GM12865 (cell line): ENCODE results near the gene ZXDC.

ENCODE experiments used
- DNase-seq: peaks from one replicate; pipeline ENCODE4 v3.0.0; 2010; ENCODE audit warnings: low read depth
- H3K4me3 ChIP-seq: 2 replicates; pipeline ENCODE4 v1.5.1; 2011; ENCODE audit warnings: mild to moderate bottlenecking, low read depth, low read length, control low read depth
- TF ChIP-seq, protein P1 (sequence below): IDR thresholded peaks from 2 replicates; pipeline ENCODE4 v1.5.1; 2011; ENCODE audit warnings: low read length, control low read depth, low read depth, inconsistent platforms; ENCODE audit not compliant: insufficient read depth; ENCODE audit errors: missing control alignments

ZXDC gene

DNA sequence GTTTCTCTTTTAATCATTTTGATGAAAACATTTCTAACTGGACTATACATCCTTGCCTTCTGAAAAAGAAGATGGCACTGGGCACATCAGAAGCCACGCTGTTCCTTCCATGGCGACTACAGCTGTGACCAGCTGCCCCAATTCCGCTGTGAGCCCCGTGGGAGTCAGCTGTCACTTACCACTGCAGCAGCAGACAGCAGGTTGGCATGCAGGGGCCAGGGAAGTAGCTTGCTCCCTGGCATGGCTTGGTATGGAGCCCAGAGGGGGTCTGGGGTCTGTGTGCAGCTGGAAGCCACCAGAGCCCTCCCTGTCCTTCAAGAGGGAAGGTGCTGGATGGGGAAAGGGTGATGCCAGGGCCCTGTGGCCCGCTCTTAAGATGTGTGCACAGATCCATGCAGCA, 4.5 kb upstream of the ZXDC start:
- TF ChIP-seq, protein P1, sequence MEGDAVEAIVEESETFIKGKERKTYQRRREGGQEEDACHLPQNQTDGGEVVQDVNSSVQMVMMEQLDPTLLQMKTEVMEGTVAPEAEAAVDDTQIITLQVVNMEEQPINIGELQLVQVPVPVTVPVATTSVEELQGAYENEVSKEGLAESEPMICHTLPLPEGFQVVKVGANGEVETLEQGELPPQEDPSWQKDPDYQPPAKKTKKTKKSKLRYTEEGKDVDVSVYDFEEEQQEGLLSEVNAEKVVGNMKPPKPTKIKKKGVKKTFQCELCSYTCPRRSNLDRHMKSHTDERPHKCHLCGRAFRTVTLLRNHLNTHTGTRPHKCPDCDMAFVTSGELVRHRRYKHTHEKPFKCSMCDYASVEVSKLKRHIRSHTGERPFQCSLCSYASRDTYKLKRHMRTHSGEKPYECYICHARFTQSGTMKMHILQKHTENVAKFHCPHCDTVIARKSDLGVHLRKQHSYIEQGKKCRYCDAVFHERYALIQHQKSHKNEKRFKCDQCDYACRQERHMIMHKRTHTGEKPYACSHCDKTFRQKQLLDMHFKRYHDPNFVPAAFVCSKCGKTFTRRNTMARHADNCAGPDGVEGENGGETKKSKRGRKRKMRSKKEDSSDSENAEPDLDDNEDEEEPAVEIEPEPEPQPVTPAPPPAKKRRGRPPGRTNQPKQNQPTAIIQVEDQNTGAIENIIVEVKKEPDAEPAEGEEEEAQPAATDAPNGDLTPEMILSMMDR = no peak
- H3K4me3 ChIP-seq = no peak overlapping the region
- DNase-seq = no peak

DNA sequence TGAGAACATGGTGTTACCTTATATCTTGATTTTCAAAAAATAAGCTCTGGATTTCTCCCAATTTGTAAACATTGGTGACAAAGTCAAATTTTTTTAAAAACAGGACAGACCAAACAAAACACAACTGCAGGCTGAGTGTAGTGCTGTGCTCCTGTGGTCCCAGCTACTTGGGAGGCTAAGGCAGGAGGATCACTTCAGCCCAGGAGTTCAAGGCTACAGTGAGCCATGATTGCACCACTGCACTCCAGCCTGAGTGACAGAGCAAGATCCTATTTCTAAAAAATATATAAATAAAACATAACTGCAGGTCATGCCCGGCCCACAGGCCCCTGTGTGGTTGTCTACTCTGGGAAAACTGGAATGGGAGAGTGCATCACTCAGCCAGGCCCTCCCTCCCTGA, 4.0 kb upstream of the ZXDC start:
- TF ChIP-seq, protein P1 = no peak
- no peak for DNase-seq
- H3K4me3 ChIP-seq = no peak overlapping the region

DNA sequence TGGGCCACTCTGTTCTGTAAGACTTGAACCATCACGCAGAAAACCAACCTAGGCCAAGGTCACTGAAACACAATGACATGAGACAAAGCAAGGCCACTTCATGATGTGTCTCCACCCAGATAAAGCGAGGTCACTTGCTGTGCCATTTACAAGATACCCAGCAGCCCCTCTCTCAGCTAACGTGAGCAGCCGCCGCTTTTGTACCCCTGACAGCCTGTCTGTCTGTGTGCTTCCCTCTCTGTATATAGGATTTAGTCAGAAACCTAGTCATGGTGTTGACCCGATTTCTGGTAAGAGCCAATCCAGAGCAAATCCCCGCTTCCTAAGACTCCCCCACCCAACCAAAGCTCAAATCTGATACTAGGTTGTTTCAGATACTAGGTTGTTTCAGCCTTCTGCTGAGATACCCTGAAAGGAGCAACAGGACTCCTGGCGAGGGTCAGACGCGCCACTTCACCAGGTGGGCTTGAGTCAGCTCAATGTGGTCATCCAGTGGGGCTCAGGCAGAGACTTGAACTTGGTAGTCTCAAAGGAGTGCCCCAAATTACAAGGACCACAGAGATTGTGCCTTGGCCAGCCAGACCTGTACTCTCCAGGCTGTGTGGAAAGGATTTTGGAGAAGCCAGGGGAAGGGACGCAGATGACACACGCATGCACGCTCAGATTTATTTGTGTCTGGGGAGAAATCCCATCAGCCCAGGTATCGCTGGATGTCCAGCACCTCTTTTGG, 3.1 kb upstream of the ZXDC start:
- TF ChIP-seq, protein P1 = no peak

GRCh38 chr3:126477061-126477380, 1.3 kb upstream of the ZXDC start:
- no peak for DNase-seq
- no peak overlapping the region for H3K4me3 ChIP-seq
- TF ChIP-seq, protein P1 = no peak

More for the DNA sequence above, 3.1 kb upstream of the ZXDC start:
- no peak overlapping the region for H3K4me3 ChIP-seq
- DNase-seq = no peak

DNA sequence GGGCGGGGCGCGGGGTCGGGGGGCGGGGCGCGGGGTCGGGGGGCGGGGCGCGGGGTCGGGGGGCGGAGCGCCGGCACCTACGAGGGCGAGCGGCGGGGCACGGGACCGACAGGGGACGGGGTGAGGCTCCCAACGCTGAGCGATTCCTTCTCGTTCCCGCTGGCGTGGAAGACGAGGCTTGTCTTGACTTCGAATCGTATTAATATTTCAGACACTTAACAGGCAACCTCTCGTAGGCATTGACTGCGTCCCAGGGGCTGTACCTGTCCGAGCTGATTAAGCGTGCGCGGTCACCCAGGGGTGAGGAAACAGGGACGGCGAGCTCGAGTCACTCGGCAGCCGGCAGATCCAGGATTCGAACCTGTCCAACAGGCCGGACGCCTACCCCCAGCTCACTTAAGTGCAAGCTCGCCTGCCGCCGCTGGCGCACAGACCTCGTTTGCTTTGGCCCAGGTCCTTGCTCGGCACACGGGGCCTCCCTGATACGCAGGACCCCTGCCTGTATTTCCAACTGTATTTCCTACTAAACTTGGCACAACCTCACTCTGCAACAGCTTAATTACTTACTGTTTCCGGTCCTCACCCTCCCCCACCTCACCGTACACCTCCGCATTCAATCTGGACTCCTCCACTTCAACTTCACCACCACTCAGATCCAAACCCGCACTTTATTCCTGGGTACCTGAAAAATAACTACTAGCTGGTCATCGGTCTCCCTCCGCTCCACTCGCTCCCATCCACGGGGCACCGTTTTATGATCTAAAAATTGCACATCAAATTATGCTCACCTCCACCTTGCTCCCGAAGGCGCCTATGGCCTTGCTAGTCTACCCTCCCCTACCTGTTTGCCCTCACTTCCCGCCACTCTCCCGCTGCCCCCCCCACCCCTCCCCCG, 722 bp upstream of the ZXDC start:
- no peak for DNase-seq
- H3K4me3 ChIP-seq = peak overlapping the region; percentile 66
- TF ChIP-seq, protein P1 = no peak

GRCh38 chr3:126474498-126475412, 936 bp downstream of the ZXDC start:
- H3K4me3 ChIP-seq = peak overlapping the region; percentile 73
- peak; percentile 76 for DNase-seq
- TF ChIP-seq, protein P1 = no peak
